Activated T-cell treated with anti-CD3 and anti-CD28 coated beads for 24 hours (primary cell): ENCODE data around the gene MTF2.
A peak's percentile ranks its signal among the peaks of the same experiment; 100 is the strongest.
"Not testable (repeated sequence)": the region's sequence is repeated elsewhere in the genome, so short reads cannot be mapped to it uniquely, and the experiment has no call there.

Experiments used
- DNase-seq: peaks from one replicate; pipeline ENCODE4 v3.0.0-alpha.2; 2020; ENCODE audit warnings: low read depth

Gene MTF2

GRCh38 chr1:93078986-93079654 lies at the start of gene MTF2:
Gene MTF2, plus strand, starts transcription at chr1:93079283. Its CDS starts 244 bp downstream, at chr1:93079527.
- DNase-seq, result peak; percentile 93

GRCh38 chr1:93029317-93029716 lies 49.8 kb upstream of the MTF2 start:
- no peak for DNase-seq

GRCh38 chr1:93030191-93030590 lies 48.9 kb upstream of the MTF2 start:
- DNase-seq, result not testable (repeated sequence)

- DNase-seq, result no peak
These were observed 47.4 kb upstream of the MTF2 start for GRCh38 chr1:93031711-93032110.

- no peak for DNase-seq
These were observed 46.1 kb upstream of the MTF2 start for GRCh38 chr1:93033029-93033428.

GRCh38 chr1:93033785-93034184 lies 45.3 kb upstream of the MTF2 start:
- no peak for DNase-seq

- DNase-seq, result no peak
These were observed 44.7 kb upstream of the MTF2 start for GRCh38 chr1:93034397-93034796.

GRCh38 chr1:93036672-93037071 lies 42.4 kb upstream of the MTF2 start:
- DNase-seq, result no peak

- DNase-seq, result peak; percentile 30
These were observed 36.7 kb upstream of the MTF2 start for GRCh38 chr1:93042187-93043056.

- DNase-seq, result no peak
These were observed 36.0 kb upstream of the MTF2 start for GRCh38 chr1:93043057-93043557.

- no peak for DNase-seq
These were observed 31.5 kb upstream of the MTF2 start for GRCh38 chr1:93047618-93048017.

GRCh38 chr1:93051961-93052360 lies 27.1 kb upstream of the MTF2 start:
- DNase-seq, result no peak

GRCh38 chr1:93056214-93056613 lies 22.9 kb upstream of the MTF2 start:
- no peak for DNase-seq

- no peak for DNase-seq
These were observed 22.4 kb upstream of the MTF2 start for GRCh38 chr1:93056649-93057048.

GRCh38 chr1:93061895-93062792 lies 16.9 kb upstream of the MTF2 start:
- DNase-seq, result peak; percentile 26

GRCh38 chr1:93076268-93076667 lies 2.8 kb upstream of the MTF2 start:
- no peak for DNase-seq

GRCh38 chr1:93078203-93078602 lies 880 bp upstream of the MTF2 start:
- no peak for DNase-seq

GRCh38 chr1:93078638-93078985 lies 471 bp upstream of the MTF2 start:
- no peak for DNase-seq

- peak; percentile 17 for DNase-seq
These were observed 630 bp downstream of the MTF2 start for GRCh38 chr1:93079685-93080141.

GRCh38 chr1:93080179-93080823 lies 1.2 kb downstream of the MTF2 start:
- DNase-seq, result no peak

- no peak for DNase-seq
These were observed 2.6 kb downstream of the MTF2 start for GRCh38 chr1:93081716-93082115.

- DNase-seq, result no peak
These were observed 3.2 kb downstream of the MTF2 start for GRCh38 chr1:93082313-93082712.
